Measurements from ENCODE around the gene SPOCK1. TPM values are rescaled to one million over a fixed set of nuclear protein-coding genes. Genes with fewer than 3 reads are reported as not detected.

Gene SPOCK1
- total RNA-seq, 1 experiment from 2014 or later: 10.9 TPM

GRCh38 chr5:137398751-137399150 lies 100.4 kb downstream of the SPOCK1 start:
- Histone ChIP-seq H2BK12ac (ENCODE audit: insufficient read length, low read depth, low read length) (no peak overlapping the region), H4K8ac (replicated peaks; ENCODE audit: insufficient read length, low read depth, low read length) (no peak overlapping the region), H3K4ac (ENCODE audit: low read depth, low read length) (no peak overlapping the region), H3K79me1 (ENCODE audit: insufficient read depth, low read depth, low read length, poor library complexity, severe bottlenecking) (no peaks in the 10 kb centered on the region), H3K23me2 (ENCODE audit: insufficient read length, low read depth, low read length, poor library complexity, severe bottlenecking) (no peaks in the 10 kb centered on the region), H2BK20ac (ENCODE audit: low read depth, low read length, poor library complexity, severe bottlenecking) (no peak overlapping the region), H3K4me2 (ENCODE audit: insufficient read depth, insufficient read length, low read length) (no peak overlapping the region), H3K27ac (ENCODE audit: insufficient read length, low read depth, low read length) (no peak overlapping the region), H3K23ac (ENCODE audit: insufficient read length, low read depth, low read length) (no peak overlapping the region), H3K9me3 (ENCODE audit: control insufficient read depth, low read depth, low read length) (no peaks in the 10 kb centered on the region), H2AK5ac (ENCODE audit: insufficient read length, low read length) (no peak overlapping the region), H2BK120ac (ENCODE audit: low read depth, low read length, poor library complexity, severe bottlenecking) (no peak overlapping the region), H3T11ph (ENCODE audit: low read length) (no peak overlapping the region), H3K4me1 (ENCODE audit: insufficient read depth, low read length) (no peaks in the 10 kb centered on the region), H4K91ac (ENCODE audit: insufficient read length, low read depth, low read length) (no peak overlapping the region), H2BK15ac (ENCODE audit: low read depth, low read length) (no peak overlapping the region), H3K9ac (ENCODE audit: extremely low read depth, insufficient read length, low read length) (no peak overlapping the region), H2BK5ac (ENCODE audit: insufficient read length, low read length) (no peak overlapping the region), H3K18ac (ENCODE audit: insufficient read length, low read depth, low read length) (no peak overlapping the region), H2AFZ (ENCODE audit: low read length) (no peak overlapping the region), H4K5ac (ENCODE audit: insufficient read length, low read depth, low read length) (no peak overlapping the region), H4K20me1 (ENCODE audit: control insufficient read depth, insufficient read depth, insufficient read length) (no peaks in the 10 kb centered on the region), H3K14ac (ENCODE audit: insufficient read depth, low read length) (no peak overlapping the region), H3K79me2 (ENCODE audit: insufficient read depth, low read length) (no peaks in the 10 kb centered on the region), H3K56ac (ENCODE audit: insufficient read length, low read depth, low read length) (no peak overlapping the region), H3K27me3 (ENCODE audit: insufficient read depth, low read length) (no peaks in the 10 kb centered on the region)
- no peak for DNase-seq
- no peak for TF ChIP-seq CTCF (conservative IDR thresholded peaks at IDR 0.05)
- Mint-ChIP-seq H3K27me3 (ENCODE audit: low read depth) (peaks cover 3% of the 10 kb centered on the region), H3K36me3 (ENCODE audit: insufficient read depth in 1 of 3, low read depth in 3 of 3) (no peaks in the 10 kb centered on the region), H3K9me3 (no peaks in the 10 kb centered on the region), H3K27ac (no peak overlapping the region), H3K4me3 (no peak overlapping the region), H3K4me1 (no peaks in the 10 kb centered on the region)
- no CpG with 5 or more reads among the region's 3 CpGs for WGBS (ENCODE audit: extremely low coverage, insufficient read length, low lambda C conversion rate)

Measured in H9 (cell line).